HCT116 (cell line): Measurements from ENCODE around the gene C10orf53. TPM values are rescaled to one million over a fixed set of nuclear protein-coding genes. Genes with fewer than 3 reads are reported as not detected.

Experiments used
- ATAC-seq: fragments of 200-7000 bp; cut with Tn5 transposase; 2 replicates; pipeline ENCODE4 v1.9.1; 2020; ENCODE audit warnings: mild to moderate bottlenecking, moderate library complexity
- BruUV-seq: library from RNA; stranded (reverse); fragments of 400-500 nt; replicated peaks from 2 replicates; lab custom pipeline; 2021; lab: Mats Ljungman, UMichigan
- CTCF ChIA-PET: fragments of 300-600 bp; sonication (Branson Sonifier 250); formaldehyde crosslinking; loops from one replicate; lab custom pipeline; 2021; ENCODE audit warnings: antibody characterized with exemption; lab: Charles Lee
- POLR2A ChIA-PET: fragments of 300-600, 350-600 bp; sonication (Branson Sonifier 250); formaldehyde crosslinking; loops from one replicate; lab custom pipeline; 2021; ENCODE audit warnings: antibody characterized with exemption; lab: Charles Lee
- RAD21 ChIA-PET, 2 experiments: fragments of 300-600 bp; sonication (Branson Sonifier 250); formaldehyde crosslinking; loops; one replicate each; lab custom pipeline; 2023; ENCODE audit warnings: low total read pairs in 2 of 2; ENCODE audit not compliant: uncharacterized antibody in 2 of 2, unreplicated experiment in 2 of 2, low non-redundant PET in 1 of 2; lab: Charles Lee
- DNase-seq: peaks from one replicate; pipeline ENCODE4 v3.0.0-alpha.2; 2010; ENCODE audit warnings: low read depth, low spot score
- H2AFZ ChIP-seq: fragments of 200-600 bp; shearing (Covaris generic), sonication (generic); 2 replicates; pipeline ENCODE4 v1.6.1; 2017; ENCODE audit warnings: low read depth, mixed run types, mixed read lengths, antibody characterized with exemption, low read length; ENCODE audit not compliant: poor library complexity, severe bottlenecking
- H3K27ac ChIP-seq: 2 replicates; pipeline ENCODE4 v1.5.1; 2012; ENCODE audit warnings: low read depth, low read length
- H3K27me3 ChIP-seq: fragments of 200-600 bp; sonication (generic); 2 replicates; pipeline ENCODE4 v1.6.1; 2016; ENCODE audit warnings: mixed run types, low read length, mixed read lengths; ENCODE audit not compliant: insufficient read depth
- H3K36me3 ChIP-seq, 2 experiments: fragments of 200-500 bp in 1 of 2; fragments of 200-600 bp in 1 of 2; sonication (Bioruptor generic) in 1 of 2; sonication (generic) in 1 of 2; 2 replicates each; pipeline versions ENCODE4 v1.5.1 to v1.6.1; 2014 to 2016; ENCODE audit warnings: low read length in 2 of 2, inconsistent platforms in 1 of 2, mixed read lengths in 1 of 2, mixed run types in 1 of 2; ENCODE audit not compliant: insufficient read depth in 2 of 2, control insufficient read depth in 1 of 2
- H3K4me1 ChIP-seq, 2 experiments: fragments of 200-600 bp in 1 of 2; sonication (generic) in 1 of 2; 2 replicates each; pipeline versions ENCODE4 v1.5.1 to v1.6.1; 2012 to 2017; ENCODE audit warnings: low read length in 2 of 2, inconsistent platforms in 1 of 2, mild to moderate bottlenecking in 1 of 2, mixed read lengths in 1 of 2, mixed run types in 1 of 2, moderate library complexity in 1 of 2; ENCODE audit not compliant: insufficient read depth in 2 of 2, control insufficient read depth in 1 of 2
- H3K4me2 ChIP-seq: fragments of 200-600 bp; sonication (generic); 2 replicates; pipeline ENCODE4 v1.6.1; 2017; ENCODE audit warnings: mixed run types, low read length, mixed read lengths
- H3K4me3 ChIP-seq, 2 experiments: fragments of 200-600 bp in 1 of 2; sonication (generic) in 1 of 2; replicated peaks in 1 of 2; 2 replicates each; pipeline ENCODE4 v1.5.1; 2011 to 2016; ENCODE audit warnings: low read length in 2 of 2, control low read depth in 1 of 2, low read depth in 1 of 2, mild to moderate bottlenecking in 1 of 2, mixed read lengths in 1 of 2, mixed run types in 1 of 2
- H3K79me2 ChIP-seq: fragments of 200-600 bp; sonication (generic); 2 replicates; pipeline ENCODE4 v1.6.1; 2017; ENCODE audit warnings: mild to moderate bottlenecking, mixed run types, low read length, moderate library complexity, mixed read lengths; ENCODE audit not compliant: insufficient read depth
- H3K9ac ChIP-seq: fragments of 200-600 bp; sonication (generic); 2 replicates; pipeline ENCODE4 v1.6.1; 2016; ENCODE audit warnings: low read length, mixed read lengths
- H3K9me2 ChIP-seq: fragments of 200-600 bp; sonication (generic), shearing (Covaris generic); 2 replicates; pipeline ENCODE4 v1.6.1; 2017; ENCODE audit warnings: mixed run types, mild to moderate bottlenecking, moderate library complexity; ENCODE audit not compliant: insufficient read depth
- H3K9me3 ChIP-seq, 2 experiments: fragments of 200-500 bp in 1 of 2; fragments of 200-600 bp in 1 of 2; sonication (Bioruptor generic) in 1 of 2; sonication (generic) in 1 of 2; 2 replicates each; pipeline ENCODE4 v1.6.1; 2014 to 2017; ENCODE audit warnings: low read length in 2 of 2, mixed read lengths in 2 of 2, inconsistent platforms in 1 of 2, low read depth in 1 of 2, mild to moderate bottlenecking in 1 of 2, mixed run types in 1 of 2, moderate library complexity in 1 of 2; ENCODE audit not compliant: control insufficient read depth in 1 of 2, insufficient read depth in 1 of 2
- H4K20me1 ChIP-seq: fragments of 200-600 bp; sonication (generic), shearing (Covaris generic); 2 replicates; pipeline ENCODE4 v1.6.1; 2017; ENCODE audit warnings: mixed run types, mild to moderate bottlenecking, moderate library complexity; ENCODE audit not compliant: insufficient read depth
- CBX3 ChIP-seq: IDR thresholded peaks from 2 replicates; pipeline ENCODE4 v1.6.1; 2012; ENCODE audit warnings: low read depth
- CEBPB ChIP-seq: IDR thresholded peaks from 2 replicates; pipeline ENCODE4 v1.6.1; 2012; ENCODE audit warnings: low read depth
- EGR1 ChIP-seq: IDR thresholded peaks from 2 replicates; pipeline ENCODE4 v1.6.1; 2012; ENCODE audit warnings: low read depth
- ELF1 ChIP-seq: IDR thresholded peaks from 2 replicates; pipeline ENCODE4 v1.6.1; 2012; ENCODE audit warnings: low read depth, borderline replicate concordance
- EZH2 ChIP-seq: fragments of 200-600 bp; sonication (generic); IDR thresholded peaks from 2 replicates; pipeline ENCODE4 v1.6.1; 2017; ENCODE audit warnings: antibody characterized with exemption, mixed run types
- EZH2phosphoT487 ChIP-seq: fragments of 200-600 bp; IDR thresholded peaks from 2 replicates; pipeline ENCODE4 v1.6.1; 2018; ENCODE audit warnings: antibody characterized with exemption, borderline replicate concordance
- FOSL1 ChIP-seq: IDR thresholded peaks from 2 replicates; pipeline ENCODE4 v1.6.1; 2012; ENCODE audit warnings: low read depth
- JUND ChIP-seq: IDR thresholded peaks from 2 replicates; pipeline ENCODE4 v1.6.1; 2012
- POLR2A ChIP-seq: IDR thresholded peaks from 2 replicates; pipeline ENCODE4 v1.7.0; 2011; ENCODE audit warnings: borderline replicate concordance; ENCODE audit not compliant: insufficient read depth, insufficient read length; ENCODE audit errors: extremely low read depth
- SIN3A ChIP-seq: IDR thresholded peaks from 2 replicates; pipeline ENCODE4 v1.6.1; 2012; ENCODE audit warnings: low read depth
- TCF7L2 ChIP-seq: IDR thresholded peaks from 2 replicates; pipeline ENCODE4 v1.7.0; 2011; ENCODE audit warnings: borderline replicate concordance, inconsistent platforms; ENCODE audit not compliant: insufficient read depth, insufficient read length; ENCODE audit errors: extremely low read depth
- YY1 ChIP-seq: IDR thresholded peaks from 2 replicates; pipeline ENCODE4 v1.6.1; 2011; ENCODE audit warnings: low read length, low read depth, moderate library complexity, mild to moderate bottlenecking; ENCODE audit not compliant: insufficient replicate concordance; ENCODE audit errors: extremely low read depth
- ZNF274 ChIP-seq: fragments of 200-500 bp; sonication (Bioruptor generic); IDR thresholded peaks from 2 replicates; pipeline ENCODE4 v1.6.1; 2014; ENCODE audit warnings: mild to moderate bottlenecking, low read depth, low read length, inconsistent platforms
- intact Hi-C: fragments of 100-400 bp; cut with micrococcal nuclease; formaldehyde crosslinking; loops from 2 replicates; pipeline ENCODE4 v1.10.0; 2022
- total RNA-seq: library from RNA; stranded (reverse); gene quantifications from one replicate; pipeline ENCODE4 v1.2.1, GENCODE V29; 2021; ENCODE audit not compliant: unreplicated experiment
- TF ChIP-seq, protein P1 (sequence below): IDR thresholded peaks from 2 replicates; pipeline ENCODE4 v1.6.1; 2012
- TF ChIP-seq, protein P2 (sequence below): IDR thresholded peaks from 2 replicates; pipeline ENCODE4 v1.6.1; 2012
- TF ChIP-seq, protein P3 (sequence below), 3 experiments: fragments of 200-600 bp in 1 of 3; sonication (generic) in 1 of 3; IDR thresholded peaks in 2 of 3; conservative IDR thresholded peaks in 1 of 3; 2 replicates each; pipeline ENCODE4 v1.5.1; 2012 to 2017; ENCODE audit warnings: low read depth in 2 of 3, low read length in 2 of 3, antibody characterized with exemption in 1 of 3, borderline replicate concordance in 1 of 3, control low read depth in 1 of 3, mild to moderate bottlenecking in 1 of 3, mixed read lengths in 1 of 3, mixed run types in 1 of 3, moderate library complexity in 1 of 3; ENCODE audit not compliant: insufficient read depth in 1 of 3
- TF ChIP-seq, protein P4 (sequence below): IDR thresholded peaks from 2 replicates; pipeline ENCODE4 v1.6.1; 2011; ENCODE audit warnings: mild to moderate bottlenecking, low read length, moderate library complexity; ENCODE audit not compliant: insufficient replicate concordance; ENCODE audit errors: extremely low read depth

Gene C10orf53
- total RNA-seq, 1 experiment from 2014 or later = not detected

DNA sequence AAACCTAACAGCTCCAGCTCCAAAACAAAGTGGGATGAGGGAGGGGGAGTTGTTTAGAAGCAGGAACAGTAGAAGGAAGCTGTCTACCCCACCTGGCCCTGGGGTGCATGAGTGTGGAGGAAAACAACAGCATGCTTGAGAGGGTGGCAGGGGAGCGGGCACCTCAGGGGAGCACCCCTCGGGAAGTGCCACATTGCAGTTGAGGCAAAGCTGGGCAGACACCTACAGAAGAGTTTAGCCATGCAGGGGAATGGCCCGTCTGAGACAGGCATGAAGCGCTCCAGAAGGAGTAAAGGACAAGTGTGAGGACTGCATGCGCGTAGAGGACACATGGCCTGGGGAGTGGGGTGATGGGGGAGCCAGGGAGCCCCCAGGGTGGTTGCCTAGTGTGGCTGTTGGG lies 47.5 kb upstream of the C10orf53 start:
- Histone ChIP-seq H4K20me1 (no peaks in the 10 kb centered on the region), H3K9ac (no peak overlapping the region), H3K36me3 (no peaks in the 10 kb centered on the region), H3K4me1 (peaks cover 0 to 4% of the 10 kb centered on the region in 2 experiments; a peak in 1 of 4 replicates), H3K4me2 (no peak overlapping the region), H3K27ac (no peak overlapping the region), H3K79me2 (no peaks in the 10 kb centered on the region), H3K9me2 (no peaks in the 10 kb centered on the region), H3K4me3 (no peak overlapping the region), H2AFZ (no peak overlapping the region), H3K9me3 (no peaks in the 10 kb centered on the region), H3K27me3 (peaks cover 7% of the 10 kb centered on the region; the same call in 1 of the 2 replicates)
- DNase-seq (no peak), ATAC-seq (no peak)
- RAD21 ChIA-PET = no interaction called here
- CTCF ChIA-PET = no interaction called here
- POLR2A ChIA-PET = no interaction called here
- no TSS peak for BruUV-seq
- intact Hi-C loops = no loop called here
- TF ChIP-seq ELF1 (no peak), TCF7L2 (no peak), CEBPB (no peak), FOSL1 (no peak), CBX3 (no peak), EZH2phosphoT487 (no peak), POLR2A (no peak), SIN3A (no peak), JUND (no peak), EGR1 (no peak), EZH2 (no peak), ZNF274 (no peak), YY1 (no peak)
- TF ChIP-seq, protein P1, sequence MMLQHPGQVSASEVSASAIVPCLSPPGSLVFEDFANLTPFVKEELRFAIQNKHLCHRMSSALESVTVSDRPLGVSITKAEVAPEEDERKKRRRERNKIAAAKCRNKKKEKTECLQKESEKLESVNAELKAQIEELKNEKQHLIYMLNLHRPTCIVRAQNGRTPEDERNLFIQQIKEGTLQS = no peak
- TF ChIP-seq, protein P2, sequence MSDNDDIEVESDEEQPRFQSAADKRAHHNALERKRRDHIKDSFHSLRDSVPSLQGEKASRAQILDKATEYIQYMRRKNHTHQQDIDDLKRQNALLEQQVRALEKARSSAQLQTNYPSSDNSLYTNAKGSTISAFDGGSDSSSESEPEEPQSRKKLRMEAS = no peak
- TF ChIP-seq, protein P3, sequence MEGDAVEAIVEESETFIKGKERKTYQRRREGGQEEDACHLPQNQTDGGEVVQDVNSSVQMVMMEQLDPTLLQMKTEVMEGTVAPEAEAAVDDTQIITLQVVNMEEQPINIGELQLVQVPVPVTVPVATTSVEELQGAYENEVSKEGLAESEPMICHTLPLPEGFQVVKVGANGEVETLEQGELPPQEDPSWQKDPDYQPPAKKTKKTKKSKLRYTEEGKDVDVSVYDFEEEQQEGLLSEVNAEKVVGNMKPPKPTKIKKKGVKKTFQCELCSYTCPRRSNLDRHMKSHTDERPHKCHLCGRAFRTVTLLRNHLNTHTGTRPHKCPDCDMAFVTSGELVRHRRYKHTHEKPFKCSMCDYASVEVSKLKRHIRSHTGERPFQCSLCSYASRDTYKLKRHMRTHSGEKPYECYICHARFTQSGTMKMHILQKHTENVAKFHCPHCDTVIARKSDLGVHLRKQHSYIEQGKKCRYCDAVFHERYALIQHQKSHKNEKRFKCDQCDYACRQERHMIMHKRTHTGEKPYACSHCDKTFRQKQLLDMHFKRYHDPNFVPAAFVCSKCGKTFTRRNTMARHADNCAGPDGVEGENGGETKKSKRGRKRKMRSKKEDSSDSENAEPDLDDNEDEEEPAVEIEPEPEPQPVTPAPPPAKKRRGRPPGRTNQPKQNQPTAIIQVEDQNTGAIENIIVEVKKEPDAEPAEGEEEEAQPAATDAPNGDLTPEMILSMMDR (IDR thresholded peaks at IDR 0.05 in 2 of 3, conservative IDR thresholded peaks at IDR 0.05 in 1 of 3; ENCODE audit: borderline replicate concordance in 1 of 3, insufficient read depth in 1 of 3, low read depth in 2 of 3, low read length in 2 of 3) = no peak
- TF ChIP-seq, protein P4, sequence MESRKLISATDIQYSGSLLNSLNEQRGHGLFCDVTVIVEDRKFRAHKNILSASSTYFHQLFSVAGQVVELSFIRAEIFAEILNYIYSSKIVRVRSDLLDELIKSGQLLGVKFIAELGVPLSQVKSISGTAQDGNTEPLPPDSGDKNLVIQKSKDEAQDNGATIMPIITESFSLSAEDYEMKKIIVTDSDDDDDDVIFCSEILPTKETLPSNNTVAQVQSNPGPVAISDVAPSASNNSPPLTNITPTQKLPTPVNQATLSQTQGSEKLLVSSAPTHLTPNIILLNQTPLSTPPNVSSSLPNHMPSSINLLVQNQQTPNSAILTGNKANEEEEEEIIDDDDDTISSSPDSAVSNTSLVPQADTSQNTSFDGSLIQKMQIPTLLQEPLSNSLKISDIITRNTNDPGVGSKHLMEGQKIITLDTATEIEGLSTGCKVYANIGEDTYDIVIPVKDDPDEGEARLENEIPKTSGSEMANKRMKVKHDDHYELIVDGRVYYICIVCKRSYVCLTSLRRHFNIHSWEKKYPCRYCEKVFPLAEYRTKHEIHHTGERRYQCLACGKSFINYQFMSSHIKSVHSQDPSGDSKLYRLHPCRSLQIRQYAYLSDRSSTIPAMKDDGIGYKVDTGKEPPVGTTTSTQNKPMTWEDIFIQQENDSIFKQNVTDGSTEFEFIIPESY = no peak
